Renal pelvis (tissue), 4 donors: Measurements from ENCODE around the gene BSG. TPM values are rescaled to one million over a fixed set of nuclear protein-coding genes. Genes with fewer than 3 reads are reported as not detected.
A peak's percentile ranks its signal among the peaks of the same experiment; 100 is the strongest.
"Not testable (repeated sequence)": the region's sequence is repeated elsewhere in the genome, so short reads cannot be mapped to it uniquely, and the experiment has no call there.

Experiments
- DNase-seq: peaks from one replicate; pipeline ENCODE4 v3.0.0-alpha.2; 2013
- polyA plus RNA-seq, 3 donors: library from polyadenylated mRNA; unstranded; fragments of 120-200 nt; gene quantifications; one replicate each; pipeline ENCODE4 v1.2.1, GENCODE V29; 2013; ENCODE audit not compliant: insufficient read length in 3 of 3

The BSG gene
- polyA plus RNA-seq, 3 donors: 474 to 595 (median 592) TPM

DNA sequence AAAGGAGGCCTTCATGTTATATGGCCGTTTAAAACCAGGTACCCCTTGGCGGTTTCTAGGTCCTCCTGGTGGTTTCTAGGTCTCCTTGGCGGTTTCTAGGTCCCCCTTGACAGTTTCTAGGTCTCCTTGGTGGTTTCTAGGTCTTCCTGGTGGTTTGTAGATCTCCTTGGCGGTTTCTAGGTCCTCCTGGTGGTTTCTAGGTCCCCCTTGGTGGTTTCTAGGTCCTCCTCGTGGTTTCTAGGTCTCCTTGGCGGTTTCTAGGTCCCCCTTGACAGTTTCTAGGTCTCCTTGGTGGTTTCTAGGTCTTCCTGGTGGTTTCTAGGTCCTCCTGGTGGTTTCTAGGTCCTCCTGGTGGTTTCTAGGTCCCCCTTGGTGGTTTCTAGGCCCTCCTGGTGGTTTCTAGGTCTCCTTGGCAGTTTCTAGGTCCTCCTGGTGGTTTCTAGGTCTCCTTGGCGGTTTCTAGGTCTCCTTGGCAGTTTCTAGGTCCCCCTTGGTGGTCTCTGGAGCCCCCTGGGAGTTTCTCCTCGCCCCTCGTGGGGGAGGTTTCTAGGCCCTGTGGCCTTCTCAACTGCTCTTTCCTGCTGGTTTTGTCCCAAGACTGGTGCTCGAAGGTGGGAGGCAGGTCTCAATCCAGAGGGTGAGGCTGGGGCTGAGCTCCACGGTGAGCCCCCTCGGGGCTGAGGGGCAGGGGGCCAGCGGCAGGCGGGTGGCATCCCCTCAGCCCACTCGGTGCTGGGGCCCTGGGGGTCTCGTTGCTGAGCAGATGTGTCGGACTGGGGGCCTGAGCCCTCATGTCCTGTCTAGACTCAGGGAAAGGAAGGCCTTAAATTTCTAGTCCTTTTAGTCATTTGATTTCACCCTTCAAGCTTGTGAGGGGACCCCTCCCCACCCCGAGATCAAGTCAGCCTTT, 25.3 kb downstream of the BSG start:
- no peak for DNase-seq

DNA sequence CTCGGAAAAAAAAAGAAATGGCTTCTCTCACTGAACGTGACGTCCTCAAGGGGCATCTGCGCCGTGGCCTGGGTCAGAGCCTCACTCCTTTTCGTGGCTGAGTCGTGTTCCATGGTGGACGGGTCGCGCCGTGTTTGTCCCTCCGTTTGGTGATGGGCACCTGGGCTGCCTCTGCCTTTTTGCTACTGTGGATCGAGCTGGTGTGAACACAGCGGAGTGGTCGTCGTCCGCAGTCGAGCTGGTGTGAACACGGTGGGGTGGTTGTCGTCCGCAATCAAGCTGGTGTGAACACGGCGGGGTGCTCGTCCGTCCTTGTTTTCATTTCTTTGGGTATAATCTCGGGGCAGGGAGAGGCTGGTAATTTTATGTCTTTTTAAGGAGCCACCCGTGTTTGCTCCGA, 28.9 kb downstream of the BSG start:
- no peak for DNase-seq

DNA sequence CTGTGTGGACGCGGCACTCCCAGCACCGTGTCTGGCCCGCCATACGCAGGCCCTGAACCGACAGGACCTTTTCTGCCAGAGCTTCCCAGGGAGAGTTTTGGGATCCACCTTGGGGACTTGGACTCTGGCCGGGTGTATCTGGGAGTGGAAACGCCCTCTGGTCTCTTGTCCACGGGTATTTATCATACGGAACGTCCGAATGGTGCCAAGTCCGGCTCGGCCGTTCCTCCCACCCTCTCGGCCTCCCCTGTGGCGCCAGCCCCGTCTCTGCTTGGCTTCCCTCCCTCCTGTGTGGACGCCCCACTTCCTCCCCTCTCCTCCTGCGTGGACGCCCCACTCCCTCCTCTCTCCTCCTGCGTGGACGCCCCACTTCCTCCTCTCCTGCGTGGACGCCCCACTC, 29.4 kb downstream of the BSG start:
- no peak for DNase-seq

DNA sequence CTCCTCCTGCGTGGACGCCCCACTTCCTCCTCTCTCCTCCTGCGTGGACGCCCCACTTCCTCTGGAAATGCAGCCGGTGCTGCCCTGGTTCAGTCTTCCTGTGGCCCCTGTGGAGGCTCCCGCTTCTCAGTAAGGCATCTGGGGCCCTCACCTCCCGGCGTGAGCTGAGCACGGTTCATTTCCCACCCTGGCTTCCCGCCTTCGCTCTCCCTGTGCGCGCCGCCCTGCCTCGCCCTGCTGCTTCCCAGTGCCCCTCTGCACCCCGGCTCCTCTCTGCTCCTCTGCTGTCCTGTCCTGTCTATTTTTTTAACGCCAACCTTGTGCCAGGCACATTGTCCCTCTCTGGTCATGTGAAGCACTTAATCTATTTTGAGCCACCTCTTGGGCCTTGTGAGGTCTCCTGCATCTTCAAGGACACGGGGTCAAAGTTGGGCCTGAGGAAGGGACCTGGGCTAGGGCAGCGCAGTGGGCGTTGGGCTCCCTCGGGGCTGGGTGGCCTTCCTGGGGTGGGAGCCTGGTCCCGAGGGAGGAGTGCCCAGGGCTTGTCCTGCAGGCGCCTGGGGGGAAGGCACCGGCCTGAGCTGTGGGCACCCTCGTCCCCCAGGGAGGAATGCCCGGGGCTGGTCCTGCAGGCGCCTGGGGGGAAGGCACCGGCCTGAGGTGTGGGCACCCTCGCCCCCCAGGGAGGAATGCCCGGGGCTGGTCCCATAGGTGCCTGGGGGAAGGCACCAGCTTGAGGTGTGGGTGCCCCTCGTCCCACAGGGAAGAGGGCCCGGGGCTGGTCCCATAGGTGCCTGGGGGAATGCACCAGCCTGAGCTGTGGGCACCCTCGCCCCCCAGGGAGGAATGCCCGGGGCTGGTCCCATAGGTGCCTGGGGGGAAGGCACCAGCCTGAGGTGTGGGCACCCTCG, 30.2 kb downstream of the BSG start:
- no peak for DNase-seq

DNA sequence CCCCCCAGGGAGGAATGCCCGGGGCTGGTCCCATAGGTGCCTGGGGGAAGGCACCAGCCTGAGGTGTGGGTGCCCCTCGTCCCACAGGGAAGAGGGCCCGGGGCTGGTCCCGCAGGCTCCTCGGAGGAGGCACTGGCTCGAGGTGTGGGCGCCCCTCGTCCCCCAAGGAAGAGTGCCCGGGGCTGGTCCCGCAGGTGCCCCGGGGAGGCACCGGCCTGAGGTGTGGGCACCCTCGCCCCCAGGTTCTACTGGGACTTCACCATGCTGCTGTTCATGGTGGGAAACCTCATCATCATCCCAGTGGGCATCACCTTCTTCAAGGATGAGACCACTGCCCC, 30.9 kb downstream of the BSG start:
- not testable (repeated sequence) for DNase-seq

DNA sequence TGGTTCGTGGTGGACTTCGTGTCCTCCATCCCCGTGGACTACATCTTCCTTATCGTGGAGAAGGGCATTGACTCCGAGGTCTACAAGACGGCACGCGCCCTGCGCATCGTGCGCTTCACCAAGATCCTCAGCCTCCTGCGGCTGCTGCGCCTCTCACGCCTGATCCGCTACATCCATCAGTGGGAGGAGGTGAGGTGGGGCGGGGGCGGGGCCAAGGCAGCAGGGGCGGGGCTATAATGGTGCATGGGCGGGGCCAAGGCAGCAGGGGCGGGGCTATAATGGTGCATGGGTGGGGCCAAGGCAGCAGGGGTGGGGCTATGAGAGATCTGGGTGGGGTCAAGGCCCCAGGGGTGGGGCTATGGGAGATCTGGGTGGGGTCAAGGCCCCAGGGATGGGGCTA, 31.4 kb downstream of the BSG start:
- not testable (repeated sequence) for DNase-seq

DNA sequence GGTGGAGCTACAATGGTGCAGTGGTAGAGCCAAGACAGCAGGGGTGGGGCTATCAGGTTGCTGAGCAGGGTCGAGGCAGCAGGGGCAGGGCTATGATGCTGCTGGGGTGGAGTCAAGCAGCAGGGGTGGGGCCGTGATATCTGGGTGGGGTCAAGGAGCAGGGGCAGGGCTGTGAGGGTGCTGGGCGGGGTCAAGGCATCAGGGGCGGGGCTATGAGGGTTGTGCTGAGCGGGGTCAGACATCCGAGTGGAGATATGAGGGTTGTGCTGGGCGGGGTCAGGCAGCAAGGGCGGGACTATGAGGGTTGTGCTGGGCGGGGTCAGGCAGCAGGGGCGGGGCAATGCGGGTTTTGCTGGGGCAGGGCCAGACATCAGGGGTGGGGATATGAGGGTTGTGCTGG, 32.0 kb downstream of the BSG start:
- no peak for DNase-seq

DNA sequence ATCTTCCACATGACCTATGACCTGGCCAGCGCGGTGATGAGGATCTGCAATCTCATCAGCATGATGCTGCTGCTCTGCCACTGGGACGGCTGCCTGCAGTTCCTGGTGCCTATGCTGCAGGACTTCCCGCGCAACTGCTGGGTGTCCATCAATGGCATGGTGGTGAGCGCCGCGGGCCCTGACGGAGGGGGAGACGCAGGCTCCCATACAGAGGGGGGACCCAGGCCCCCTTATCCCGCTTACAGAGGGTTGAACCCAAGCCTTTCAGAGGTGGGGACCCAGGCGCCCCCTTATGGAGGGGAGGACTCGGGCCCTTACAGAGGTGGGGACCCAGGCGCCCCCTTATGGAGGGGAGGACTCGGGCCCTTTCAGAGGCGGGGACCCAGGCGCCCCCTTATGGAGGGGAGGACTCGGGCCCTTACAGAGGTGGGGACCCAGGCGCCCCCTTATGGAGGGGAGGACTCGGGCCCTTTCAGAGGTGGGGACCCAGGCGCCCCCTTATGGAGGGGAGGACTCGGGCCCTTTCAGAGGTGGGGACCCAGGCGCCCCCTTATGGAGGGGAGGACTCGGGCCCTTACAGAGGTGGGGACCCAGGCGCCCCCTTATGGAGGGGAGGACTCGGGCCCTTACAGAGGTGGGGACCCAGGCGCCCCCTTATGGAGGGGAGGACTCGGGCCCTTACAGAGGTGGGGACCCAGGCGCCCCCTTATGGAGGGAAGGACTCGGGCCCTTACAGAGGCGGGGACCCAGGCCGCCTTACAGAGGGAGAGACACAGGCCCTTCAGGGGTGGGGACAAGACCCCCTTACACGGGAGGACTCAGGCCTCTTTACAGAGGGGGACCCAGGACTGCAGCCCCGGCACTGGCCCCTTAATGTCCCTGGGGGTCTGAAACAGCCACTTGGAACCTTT, 32.9 kb downstream of the BSG start:
- DNase-seq: not testable (repeated sequence)

DNA sequence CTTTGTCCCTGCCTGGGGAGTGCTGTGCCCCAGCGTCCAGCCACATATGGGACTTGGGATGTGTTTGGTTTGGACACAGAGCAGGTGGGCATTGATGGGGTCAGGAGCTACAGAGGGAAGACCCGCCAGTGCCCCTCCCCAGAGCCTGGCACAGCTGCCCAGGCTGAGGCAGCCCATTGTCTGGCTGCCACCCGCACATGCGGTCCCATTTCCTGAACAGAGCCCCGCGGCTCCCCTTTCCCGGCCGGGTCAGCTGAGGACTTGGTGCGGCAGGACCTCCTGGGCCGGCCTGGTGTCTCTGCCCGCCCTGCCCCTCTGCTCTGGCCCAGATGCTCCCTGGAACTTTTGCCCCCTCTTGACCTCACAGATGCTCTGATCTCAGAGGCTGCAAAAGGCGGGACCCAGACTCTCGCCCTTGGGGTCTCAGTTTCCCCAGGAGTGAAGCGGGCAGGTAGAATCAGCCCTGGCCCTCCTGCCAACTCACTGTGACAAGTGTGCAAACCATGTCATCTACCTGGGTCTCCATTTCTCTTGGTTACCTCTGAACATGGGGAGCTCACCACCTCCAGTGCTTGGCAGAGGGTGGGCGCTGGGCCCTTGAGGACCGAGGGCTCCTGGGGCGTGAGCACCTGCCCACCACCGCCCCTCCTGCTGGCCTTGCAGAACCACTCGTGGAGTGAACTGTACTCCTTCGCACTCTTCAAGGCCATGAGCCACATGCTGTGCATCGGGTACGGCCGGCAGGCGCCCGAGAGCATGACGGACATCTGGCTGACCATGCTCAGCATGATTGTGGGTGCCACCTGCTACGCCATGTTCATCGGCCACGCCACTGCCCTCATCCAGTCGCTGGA, 35.1 kb downstream of the BSG start:
- DNase-seq: no peak

DNA sequence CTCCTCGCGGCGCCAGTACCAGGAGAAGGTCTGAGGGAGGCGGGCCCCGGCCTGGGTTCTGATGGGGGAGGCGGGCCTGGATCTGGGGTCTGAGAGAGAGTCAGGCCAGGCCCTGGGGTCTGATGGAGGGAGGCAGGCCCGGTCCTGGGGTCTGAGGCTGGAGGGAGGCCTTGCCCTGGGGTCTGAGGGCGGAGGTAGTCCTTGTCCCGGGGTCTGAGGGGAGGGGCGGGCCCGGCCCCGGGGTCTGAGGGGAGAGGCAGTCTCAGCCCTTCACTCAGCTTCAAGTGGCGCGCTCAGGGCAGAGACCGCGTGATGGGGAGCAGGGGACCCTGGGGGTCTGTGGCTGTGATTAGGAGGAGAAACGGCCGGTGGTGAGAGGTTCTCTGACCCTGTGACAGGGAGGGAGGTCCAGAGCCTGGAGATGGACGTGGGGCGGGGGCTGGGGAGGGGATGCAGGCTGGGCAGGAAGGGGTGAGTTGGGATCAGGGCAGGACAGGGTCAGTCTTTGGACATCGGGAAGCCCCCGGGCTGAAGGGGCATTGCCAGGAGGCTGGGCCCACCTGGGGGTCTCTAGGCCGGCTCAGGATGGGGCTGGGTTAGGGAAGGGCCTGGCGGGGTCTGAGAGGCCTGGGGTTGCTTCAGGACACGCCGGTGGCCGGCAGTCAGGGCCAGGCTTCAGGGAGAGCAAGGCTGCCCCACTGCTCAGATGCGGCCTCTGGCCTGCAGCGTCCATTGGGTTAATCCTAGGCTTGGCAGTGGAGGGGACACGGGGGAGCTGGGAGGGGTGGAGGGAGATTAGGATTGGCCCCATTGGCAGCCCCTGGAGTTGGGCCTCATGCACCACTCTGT, 36.0 kb downstream of the BSG start:
- no peak for DNase-seq

DNA sequence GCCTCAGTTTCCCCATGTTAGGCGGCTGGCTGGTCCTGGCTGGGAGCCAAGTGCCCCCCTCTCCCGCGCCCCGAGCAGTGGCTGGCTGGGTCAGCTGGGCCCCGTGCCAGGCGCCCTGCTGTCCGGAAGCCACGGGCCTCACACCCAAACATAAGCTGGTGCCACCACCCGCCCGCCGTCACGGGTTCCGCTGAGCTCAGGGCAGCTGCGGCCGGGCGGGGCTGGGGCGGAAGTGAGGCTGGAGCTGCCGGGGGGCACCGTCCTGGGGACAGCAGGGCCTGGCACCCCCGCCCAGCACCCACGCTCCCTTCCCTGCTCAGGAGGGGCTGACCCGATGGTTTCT, 36.6 kb downstream of the BSG start:
- DNase-seq: no peak

DNA sequence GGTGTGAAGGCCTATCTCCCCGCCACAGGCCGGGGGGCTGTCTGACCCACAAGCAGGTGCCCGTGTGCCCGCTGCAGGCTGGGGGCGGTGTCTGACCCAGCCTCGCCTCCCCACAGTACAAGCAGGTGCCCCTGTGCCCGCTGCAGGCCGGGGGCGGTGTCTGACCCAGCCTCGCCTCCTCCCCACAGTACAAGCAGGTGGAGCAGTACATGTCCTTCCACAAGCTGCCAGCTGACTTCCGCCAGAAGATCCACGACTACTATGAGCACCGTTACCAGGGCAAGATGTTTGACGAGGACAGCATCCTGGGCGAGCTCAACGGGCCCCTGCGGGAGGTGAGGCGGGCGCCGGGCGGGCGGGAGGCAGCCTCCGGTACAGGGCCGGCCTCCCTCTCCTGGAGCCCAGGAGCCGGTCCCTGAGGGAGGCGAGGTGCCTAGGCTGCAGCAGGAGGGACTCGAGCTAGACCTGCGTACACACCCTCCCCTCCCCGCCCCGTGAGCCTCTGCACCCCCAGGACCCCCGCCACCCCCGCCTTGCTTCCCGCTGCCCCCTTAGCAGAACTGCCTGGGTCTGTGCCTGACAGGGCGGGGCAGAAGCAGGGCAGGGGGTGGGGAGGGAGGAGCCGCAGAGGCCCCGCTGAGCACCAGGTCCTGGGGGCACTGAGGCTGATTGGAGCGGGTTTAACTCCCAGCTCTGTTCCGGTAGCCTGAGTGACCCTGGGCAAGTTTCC, 37.8 kb downstream of the BSG start:
- DNase-seq: no peak

DNA sequence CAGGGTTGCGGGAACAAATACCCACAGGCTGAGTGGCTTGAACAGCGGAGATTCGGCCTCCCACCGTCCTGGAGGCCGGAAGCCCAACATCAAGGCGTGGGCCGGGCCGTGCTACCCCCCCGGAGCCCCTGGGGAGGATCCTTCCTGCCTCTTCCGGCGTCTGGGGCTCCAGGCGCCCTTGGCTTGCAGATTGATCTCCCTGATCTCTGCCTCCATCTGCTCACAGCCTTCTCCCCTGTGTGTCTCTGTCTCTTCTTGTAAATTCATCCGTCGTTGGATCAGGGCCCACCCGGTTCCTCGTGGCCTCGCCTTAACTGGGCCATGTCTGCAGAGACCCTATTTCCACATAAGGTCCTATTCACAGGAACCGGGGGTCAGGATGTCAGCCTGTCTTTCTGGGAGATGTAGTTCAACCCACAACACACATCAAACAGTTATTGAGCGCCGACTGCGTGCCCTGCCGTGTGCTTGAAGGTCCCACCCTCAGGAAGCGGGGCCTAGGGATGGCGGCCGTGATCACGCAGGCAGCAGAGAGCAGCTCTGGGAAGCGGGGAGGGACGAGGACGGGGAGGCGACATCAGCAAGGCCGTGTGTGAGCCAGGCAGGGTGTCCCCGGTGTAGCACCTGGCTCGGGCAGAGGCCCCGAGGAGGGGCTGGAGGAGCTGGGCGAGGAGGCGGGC, 38.5 kb downstream of the BSG start:
- peak; percentile 48 for DNase-seq

DNA sequence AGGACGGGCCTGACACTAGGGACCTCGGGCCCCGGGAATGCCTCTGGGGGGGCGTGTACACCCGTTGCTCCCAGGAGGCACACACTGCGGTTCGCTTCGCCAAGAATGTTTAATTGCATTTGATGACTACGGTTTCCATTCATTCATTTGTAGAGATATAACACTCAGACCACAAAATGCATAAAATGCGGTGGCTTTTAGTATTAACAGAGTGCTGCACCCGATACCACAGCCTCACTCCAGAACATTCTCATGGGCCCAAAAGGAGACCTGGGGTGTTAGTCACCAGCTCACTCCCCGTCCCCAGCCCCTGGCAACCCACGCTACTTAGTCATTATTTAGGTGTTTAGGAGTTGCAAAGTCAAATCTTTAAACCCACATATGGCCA, 39.1 kb downstream of the BSG start:
- DNase-seq: no peak

DNA sequence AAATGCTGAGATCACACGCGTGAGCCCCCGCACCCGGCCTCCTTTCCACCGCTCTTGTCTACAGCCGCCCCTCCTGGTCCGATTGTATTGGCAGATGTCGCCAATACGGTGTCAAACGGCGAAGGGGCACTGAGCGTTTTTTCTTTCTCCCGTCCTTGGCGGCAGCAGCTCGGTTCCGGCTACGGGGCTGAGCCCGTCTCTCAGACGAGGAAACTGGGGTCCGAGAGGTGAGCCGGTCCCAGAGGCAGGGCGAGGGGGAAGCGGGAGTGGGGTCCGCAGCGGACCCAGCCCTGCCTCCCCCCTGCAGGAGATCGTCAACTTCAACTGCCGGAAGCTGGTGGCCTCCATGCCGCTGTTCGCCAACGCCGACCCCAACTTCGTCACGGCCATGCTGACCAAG, 40.5 kb downstream of the BSG start:
- DNase-seq: no peak

DNA sequence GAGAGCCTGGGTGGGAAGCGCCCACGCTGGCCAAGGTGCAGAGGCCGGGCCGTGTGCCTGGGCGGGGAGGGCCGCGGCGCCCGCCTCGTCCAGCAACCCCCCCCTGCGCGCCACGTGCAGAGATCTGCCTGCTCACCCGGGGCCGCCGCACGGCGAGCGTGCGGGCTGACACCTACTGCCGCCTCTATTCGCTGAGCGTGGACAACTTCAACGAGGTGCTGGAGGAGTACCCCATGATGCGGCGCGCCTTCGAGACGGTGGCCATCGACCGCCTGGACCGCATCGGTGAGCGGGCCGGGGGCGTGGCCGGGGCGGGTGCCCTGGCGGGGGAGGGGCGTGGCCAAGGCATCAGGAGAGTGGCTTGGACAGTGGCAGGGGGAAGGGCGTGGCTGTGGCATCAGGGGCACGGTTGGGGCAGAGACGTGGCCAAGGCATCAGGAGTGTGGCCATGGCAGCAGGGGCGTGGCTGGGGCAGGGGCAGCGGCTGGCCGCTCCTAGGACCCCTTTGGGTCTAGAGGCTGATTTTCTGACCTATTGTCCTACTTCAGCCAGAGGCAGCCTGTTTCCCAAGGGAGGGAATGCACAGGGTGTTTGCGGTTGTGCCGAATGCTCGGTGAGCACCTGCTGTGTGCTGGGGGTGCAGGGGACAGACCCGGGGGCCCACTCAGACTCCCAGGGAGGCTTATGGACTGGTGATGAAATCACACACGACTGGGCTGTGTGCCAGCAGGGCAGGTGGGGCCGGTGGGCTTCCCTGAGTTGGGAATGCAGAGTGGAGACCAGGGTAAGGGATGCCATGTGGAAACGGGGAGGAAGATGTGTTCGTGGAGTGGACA, 41.6 kb downstream of the BSG start:
- DNase-seq: no peak

DNA sequence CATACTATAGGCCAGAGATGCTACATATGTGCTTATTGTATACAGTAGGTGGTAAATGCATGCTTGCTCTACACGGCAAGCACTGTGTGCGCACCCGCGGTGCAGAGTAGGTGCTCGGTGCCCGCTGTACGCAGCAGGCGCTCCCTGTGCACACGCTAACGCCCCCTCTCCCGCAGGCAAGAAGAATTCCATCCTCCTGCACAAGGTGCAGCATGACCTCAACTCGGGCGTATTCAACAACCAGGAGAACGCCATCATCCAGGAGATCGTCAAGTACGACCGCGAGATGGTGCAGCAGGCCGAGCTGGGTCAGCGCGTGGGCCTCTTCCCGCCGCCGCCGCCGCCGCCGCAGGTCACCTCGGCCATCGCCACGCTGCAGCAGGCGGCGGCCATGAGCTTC, 43.2 kb downstream of the BSG start:
- DNase-seq: no peak
